ENCODE data around the gene FUT2. TPM values are rescaled to one million over a fixed set of nuclear protein-coding genes. Genes with fewer than 3 reads are reported as not detected.
A peak's percentile ranks its signal among the peaks of the same experiment; 100 is the strongest.

The FUT2 gene
- total RNA-seq, 1 donor from 2014 or later = 1.9 TPM

DNA sequence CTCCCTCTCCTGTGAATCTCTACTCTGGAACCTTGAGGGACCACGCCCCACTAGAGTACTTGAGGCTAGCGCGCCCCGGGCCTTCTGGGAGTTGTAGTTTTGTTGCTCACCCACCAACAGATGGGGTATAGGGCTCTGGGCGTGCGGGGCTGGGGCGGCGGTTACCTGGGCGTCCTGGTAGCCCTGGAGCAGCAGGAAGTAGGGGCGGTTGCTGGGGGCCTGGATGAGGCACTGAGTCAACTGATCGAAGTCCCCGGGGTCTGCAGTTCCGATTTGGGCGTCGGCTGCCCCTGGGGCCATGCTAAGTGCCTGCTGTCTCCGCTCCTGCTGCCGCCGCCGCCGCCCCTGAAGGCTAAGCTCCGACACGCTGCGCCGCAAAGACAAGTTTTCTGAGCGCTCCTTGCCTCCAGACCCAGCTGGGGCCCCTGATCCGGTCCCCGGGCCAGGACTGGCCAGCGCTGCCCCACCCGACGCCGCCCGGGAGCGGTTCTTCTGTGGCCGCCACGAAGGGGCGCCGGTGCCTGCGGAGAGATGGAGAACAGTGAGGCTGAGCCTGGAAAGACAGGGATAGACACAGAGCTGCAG is 39.4 kb downstream of the FUT2 start:
- DNase-seq (ENCODE audit: low read depth) = no peak
- TF ChIP-seq, protein P1, sequence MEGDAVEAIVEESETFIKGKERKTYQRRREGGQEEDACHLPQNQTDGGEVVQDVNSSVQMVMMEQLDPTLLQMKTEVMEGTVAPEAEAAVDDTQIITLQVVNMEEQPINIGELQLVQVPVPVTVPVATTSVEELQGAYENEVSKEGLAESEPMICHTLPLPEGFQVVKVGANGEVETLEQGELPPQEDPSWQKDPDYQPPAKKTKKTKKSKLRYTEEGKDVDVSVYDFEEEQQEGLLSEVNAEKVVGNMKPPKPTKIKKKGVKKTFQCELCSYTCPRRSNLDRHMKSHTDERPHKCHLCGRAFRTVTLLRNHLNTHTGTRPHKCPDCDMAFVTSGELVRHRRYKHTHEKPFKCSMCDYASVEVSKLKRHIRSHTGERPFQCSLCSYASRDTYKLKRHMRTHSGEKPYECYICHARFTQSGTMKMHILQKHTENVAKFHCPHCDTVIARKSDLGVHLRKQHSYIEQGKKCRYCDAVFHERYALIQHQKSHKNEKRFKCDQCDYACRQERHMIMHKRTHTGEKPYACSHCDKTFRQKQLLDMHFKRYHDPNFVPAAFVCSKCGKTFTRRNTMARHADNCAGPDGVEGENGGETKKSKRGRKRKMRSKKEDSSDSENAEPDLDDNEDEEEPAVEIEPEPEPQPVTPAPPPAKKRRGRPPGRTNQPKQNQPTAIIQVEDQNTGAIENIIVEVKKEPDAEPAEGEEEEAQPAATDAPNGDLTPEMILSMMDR (IDR thresholded peaks at IDR 0.05; ENCODE audit: insufficient read depth, low read length, poor library complexity, severe bottlenecking) = no peak
- Histone ChIP-seq H3K27me3 (ENCODE audit: control insufficient read depth, insufficient read depth, low read length) (peaks cover 10% of the 10 kb centered on the region), H3K36me3 (ENCODE audit: control insufficient read depth, insufficient read depth, low read length) (no peaks in the 10 kb centered on the region), H3K4me3 (ENCODE audit: low read depth, low read length) (peak overlapping the region; percentile 29)

DNA sequence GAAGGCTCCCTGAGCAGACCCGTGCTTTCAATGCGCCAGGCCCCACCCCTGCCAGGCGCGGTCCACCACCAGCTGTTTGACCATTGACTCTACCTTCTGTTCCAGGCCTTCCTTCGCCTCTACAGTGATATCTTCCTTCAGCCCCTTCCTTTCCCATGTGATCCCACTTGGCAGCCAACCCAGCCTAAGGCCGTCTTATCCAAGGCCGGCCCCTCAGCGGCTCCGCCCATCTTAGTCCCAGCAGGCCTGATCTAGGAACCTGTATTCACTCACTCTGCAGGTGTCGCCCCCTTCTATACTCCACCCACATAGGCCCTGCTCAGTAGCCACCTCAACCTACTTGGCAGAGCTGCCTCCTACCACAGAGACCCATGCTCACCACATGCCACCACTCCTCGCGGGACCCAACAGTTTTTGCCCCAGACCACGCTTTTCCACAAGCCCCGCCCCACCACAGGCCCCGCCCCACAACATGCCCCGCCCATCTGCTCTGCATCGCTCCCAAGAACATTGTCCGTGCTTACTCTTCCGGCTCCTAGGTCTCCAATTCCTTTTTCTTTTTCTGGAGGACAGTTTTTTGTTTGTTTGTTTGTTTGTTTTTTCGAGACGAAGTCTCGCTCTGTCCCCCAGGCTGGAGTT is 41.7 kb downstream of the FUT2 start:
- H3K4me3 ChIP-seq (ENCODE audit: low read depth, low read length) = no peak overlapping the region
- TF ChIP-seq, protein P1 (IDR thresholded peaks at IDR 0.05; ENCODE audit: insufficient read depth, low read length, poor library complexity, severe bottlenecking) = no peak
- no peaks in the 10 kb centered on the region for H3K36me3 ChIP-seq (ENCODE audit: control insufficient read depth, insufficient read depth, low read length)
- DNase-seq (ENCODE audit: low read depth) = no peak
- peaks cover 14% of the 10 kb centered on the region for H3K27me3 ChIP-seq (ENCODE audit: control insufficient read depth, insufficient read depth, low read length)

DNA sequence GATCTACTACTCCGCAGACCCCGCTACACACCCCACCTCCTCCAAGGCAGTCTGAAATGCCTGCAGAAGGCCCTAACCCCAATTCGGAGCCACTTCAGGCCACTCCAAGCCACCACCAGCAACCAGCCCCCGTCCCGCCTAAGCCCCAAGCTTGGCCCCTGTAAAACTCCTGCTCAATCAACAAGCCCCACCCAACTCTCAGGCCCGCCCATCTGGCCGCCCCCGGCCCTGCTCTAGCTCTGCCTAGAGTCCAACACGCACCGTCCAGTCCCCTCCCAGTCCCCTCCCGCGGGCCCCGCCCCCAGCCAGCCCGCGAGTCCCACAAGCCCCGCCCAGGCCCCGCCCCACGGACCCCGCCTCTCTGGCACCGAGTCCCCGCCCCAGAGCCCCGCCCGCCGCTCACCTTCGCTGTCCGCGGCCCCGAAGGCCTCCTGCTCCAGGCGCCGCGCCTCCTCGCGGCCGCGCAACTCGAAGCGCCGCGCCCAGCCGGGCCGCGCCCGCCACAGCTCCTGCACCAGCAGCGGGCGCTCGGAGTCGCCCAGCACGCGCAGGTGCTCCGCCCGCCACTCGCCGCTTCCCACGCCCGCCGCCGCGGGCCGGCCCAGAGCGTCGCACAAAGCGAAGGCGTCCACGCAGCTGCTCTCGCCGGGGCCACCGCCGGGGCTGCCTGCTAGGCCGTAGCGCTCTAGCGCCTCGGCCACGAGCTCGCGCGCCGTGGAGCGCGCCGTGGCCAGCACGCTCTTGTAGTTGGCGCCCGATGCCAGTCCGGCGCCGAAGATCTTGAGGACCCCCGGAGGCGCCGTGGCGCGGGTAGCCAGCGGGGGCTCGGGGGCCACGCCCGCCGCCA is 43.0 kb downstream of the FUT2 start:
- Histone ChIP-seq H3K27me3 (ENCODE audit: control insufficient read depth, insufficient read depth, low read length) (peaks cover 14% of the 10 kb centered on the region), H3K4me3 (ENCODE audit: low read depth, low read length) (peak overlapping the region; percentile 31), H3K36me3 (ENCODE audit: control insufficient read depth, insufficient read depth, low read length) (no peaks in the 10 kb centered on the region)
- TF ChIP-seq, protein P1 (IDR thresholded peaks at IDR 0.05; ENCODE audit: insufficient read depth, low read length, poor library complexity, severe bottlenecking) = no peak
- no peak for DNase-seq (ENCODE audit: low read depth)

DNA sequence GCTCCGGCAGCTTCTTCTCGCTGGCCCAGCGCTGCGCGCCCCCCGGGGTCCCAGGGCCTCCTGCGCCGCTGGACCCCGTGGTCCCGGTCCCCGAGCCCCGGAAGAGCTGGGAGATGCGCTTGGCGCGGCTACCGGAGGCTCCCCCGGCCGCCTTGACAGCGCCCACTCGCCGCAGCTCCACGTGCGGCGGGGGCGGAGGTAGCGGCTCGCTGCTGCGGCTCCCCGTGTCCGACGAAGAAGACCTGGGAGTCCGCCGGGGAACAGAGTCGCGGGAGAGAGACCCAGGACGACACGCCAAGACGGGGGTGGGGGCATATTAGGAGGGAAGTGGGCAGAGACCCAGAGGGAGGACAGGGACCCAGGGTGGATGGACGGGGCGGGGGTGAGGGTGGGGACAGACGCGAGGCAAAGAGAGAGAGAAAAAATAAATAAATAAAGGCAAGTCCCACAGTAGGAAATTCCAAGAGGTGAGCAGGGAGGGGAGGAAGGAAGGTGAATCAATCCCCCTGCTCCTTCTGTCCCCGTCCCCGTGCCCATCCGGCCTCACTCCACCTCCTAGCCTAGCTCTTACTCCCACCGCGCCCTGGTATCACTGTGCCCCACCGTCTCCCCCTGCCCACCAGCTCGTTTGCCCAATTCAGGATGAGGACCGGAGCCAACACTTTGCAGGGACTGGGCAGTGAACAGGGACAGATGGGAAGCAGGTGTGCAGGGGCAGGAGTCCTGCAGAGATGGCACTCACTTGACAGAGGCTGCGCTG is 43.8 kb downstream of the FUT2 start:
- TF ChIP-seq, protein P1 (IDR thresholded peaks at IDR 0.05; ENCODE audit: insufficient read depth, low read length, poor library complexity, severe bottlenecking) = no peak
- Histone ChIP-seq H3K36me3 (ENCODE audit: control insufficient read depth, insufficient read depth, low read length) (no peaks in the 10 kb centered on the region), H3K27me3 (ENCODE audit: control insufficient read depth, insufficient read depth, low read length) (peaks cover 14% of the 10 kb centered on the region), H3K4me3 (ENCODE audit: low read depth, low read length) (peak overlapping the region; percentile 31)
- no peak for DNase-seq (ENCODE audit: low read depth)

DNA sequence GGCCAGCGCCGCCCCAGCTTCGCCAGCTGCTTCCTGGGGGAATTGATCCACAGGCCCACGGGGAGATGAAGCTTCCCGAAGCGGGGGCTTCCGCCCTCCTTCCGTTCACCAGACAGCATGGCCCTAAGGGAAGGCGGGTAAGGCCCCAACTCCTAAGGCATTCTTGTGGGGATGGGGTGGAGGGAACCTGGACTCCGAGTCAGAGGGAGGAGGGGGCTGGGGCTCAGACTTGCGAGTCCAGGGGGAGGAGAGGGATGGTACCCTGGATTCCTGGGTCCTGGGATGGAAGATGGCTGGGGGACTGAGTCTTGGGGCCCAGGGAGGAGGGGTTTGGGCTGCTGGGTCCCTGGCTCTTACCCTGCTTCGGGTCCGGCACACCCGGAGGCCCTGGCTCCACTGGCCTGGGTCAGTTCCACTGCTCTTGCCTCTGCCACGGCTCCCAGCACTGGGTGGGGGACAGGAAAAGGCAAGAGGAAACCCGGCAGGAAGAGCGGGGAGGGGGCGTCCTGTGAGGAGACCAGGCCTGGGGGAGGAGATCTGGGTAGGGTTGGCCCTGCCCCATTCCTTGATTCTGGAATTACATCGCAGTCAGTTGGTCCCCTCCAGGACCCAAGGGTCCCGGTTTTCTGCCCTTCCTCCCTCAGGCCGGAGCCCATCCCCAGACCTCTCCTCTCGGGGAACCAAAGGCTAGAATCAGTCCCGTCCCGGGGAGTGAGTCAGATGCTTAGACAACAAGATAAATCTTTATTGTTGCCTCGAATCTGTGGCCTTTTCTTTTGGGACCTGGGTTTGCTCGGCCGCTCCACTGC is 44.6 kb downstream of the FUT2 start, which contains the start of gene RASIP1:
RASIP1 (minus strand) TSS at position 447 of the 809 bp plus-strand sequence; CDS start at position 119, 328 bp downstream.
- Histone ChIP-seq H3K27me3 (ENCODE audit: control insufficient read depth, insufficient read depth, low read length) (peaks cover 14% of the 10 kb centered on the region), H3K4me3 (ENCODE audit: low read depth, low read length) (peak within 1 kb of the TSS; percentile 31), H3K36me3 (ENCODE audit: control insufficient read depth, insufficient read depth, low read length) (no peaks in the 10 kb centered on the region)
- DNase-seq (ENCODE audit: low read depth) = no peak
- TF ChIP-seq, protein P1 (IDR thresholded peaks at IDR 0.05; ENCODE audit: insufficient read depth, low read length, poor library complexity, severe bottlenecking) = no peak
